ENCODE measurements around the gene MFGE8. TPM values are rescaled to one million over a fixed set of nuclear protein-coding genes. Genes with fewer than 3 reads are reported as not detected.

MFGE8 gene
- total RNA-seq, 1 experiment from 2014 or later: 35.5 TPM

DNA sequence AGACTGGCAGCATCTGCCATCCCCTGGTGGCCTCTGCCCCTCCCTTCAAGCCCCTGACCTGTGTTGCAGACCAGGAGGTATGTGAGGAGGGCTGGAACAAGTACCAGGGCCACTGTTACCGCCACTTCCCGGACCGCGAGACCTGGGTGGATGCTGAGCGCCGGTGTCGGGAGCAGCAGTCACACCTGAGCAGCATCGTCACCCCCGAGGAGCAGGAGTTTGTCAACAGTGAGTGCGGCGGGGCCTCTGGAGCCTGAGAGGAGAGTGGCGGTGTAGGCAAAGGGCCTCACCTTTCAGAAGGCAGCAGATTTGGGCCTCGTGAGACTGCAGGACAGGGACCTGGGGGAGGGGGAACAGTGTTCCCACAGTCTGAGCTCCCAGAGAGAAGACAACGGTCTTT, 41.9 kb downstream of the MFGE8 start:
- TF ChIP-seq, protein P1, sequence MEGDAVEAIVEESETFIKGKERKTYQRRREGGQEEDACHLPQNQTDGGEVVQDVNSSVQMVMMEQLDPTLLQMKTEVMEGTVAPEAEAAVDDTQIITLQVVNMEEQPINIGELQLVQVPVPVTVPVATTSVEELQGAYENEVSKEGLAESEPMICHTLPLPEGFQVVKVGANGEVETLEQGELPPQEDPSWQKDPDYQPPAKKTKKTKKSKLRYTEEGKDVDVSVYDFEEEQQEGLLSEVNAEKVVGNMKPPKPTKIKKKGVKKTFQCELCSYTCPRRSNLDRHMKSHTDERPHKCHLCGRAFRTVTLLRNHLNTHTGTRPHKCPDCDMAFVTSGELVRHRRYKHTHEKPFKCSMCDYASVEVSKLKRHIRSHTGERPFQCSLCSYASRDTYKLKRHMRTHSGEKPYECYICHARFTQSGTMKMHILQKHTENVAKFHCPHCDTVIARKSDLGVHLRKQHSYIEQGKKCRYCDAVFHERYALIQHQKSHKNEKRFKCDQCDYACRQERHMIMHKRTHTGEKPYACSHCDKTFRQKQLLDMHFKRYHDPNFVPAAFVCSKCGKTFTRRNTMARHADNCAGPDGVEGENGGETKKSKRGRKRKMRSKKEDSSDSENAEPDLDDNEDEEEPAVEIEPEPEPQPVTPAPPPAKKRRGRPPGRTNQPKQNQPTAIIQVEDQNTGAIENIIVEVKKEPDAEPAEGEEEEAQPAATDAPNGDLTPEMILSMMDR (IDR thresholded peaks at IDR 0.05; ENCODE audit: unreplicated experiment): no peak
- Mint-ChIP-seq H3K4me3 (ENCODE audit: low read depth, unreplicated experiment) (no peak overlapping the region), H3K27ac (ENCODE audit: unreplicated experiment) (no peak overlapping the region), H3K36me3 (ENCODE audit: insufficient read depth, unreplicated experiment) (peaks cover 5% of the 10 kb centered on the region), H3K9me3 (ENCODE audit: low read depth, unreplicated experiment) (no peaks in the 10 kb centered on the region), H3K27me3 (ENCODE audit: unreplicated experiment) (peaks cover 93% of the 10 kb centered on the region), H3K4me1 (ENCODE audit: low read depth, unreplicated experiment) (no peaks in the 10 kb centered on the region)
- no peak for DNase-seq
- intact Hi-C loops (cut with micrococcal nuclease; ENCODE audit: unreplicated experiment): no loop called here
- CTCF ChIA-PET: interaction anchor here (1.0 kb wide), 1 partner anchor 8 kb away, joined by 3 read pairs; no protein-coding TSS in a partner anchor
- no TSS peak for BruUV-seq (replicated peaks)

DNA sequence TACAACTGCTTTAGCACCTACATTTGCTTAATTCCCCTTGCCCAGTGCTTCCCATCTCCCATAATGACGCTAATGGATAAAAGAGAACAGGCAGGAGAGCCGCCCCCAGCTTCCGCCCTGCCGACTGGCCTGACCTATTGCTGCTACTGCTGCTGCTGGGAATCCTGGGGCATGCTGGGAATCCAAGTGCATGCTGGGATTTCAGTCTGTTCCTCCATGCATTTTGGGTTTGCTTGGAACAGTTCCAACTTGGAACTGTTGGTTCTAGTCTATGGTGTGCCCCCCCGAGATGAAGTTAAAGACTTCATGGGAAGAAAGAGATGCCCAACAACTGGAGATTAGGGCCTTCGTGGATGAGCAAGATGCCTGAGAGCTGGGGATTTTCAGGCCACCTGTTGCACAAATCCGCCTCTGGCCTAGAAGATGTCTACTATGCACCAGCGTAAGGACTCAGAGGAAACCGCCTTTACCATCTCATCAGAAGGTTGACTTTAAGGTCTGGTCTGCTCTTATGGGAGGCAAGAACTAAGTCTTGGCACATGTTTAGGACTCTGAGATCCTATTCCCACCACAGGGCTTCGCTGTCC, 46.8 kb downstream of the MFGE8 start:
- CTCF ChIA-PET: no interaction called here
- TF ChIP-seq, protein P1 (IDR thresholded peaks at IDR 0.05; ENCODE audit: unreplicated experiment): no peak
- DNase-seq: no peak
- H3K4me3 Mint-ChIP-seq (ENCODE audit: low read depth, unreplicated experiment): no peak overlapping the region
- BruUV-seq (replicated peaks): no TSS peak
- H3K4me1 Mint-ChIP-seq (ENCODE audit: low read depth, unreplicated experiment): no peaks in the 10 kb centered on the region
- no peaks in the 10 kb centered on the region for H3K9me3 Mint-ChIP-seq (ENCODE audit: low read depth, unreplicated experiment)
- peaks cover 89% of the 10 kb centered on the region for H3K27me3 Mint-ChIP-seq (ENCODE audit: unreplicated experiment)
- H3K36me3 Mint-ChIP-seq (ENCODE audit: insufficient read depth, unreplicated experiment): peaks cover 4% of the 10 kb centered on the region
- no peak overlapping the region for H3K27ac Mint-ChIP-seq (ENCODE audit: unreplicated experiment)
- intact Hi-C loops (cut with micrococcal nuclease; ENCODE audit: unreplicated experiment): no loop called here

DNA sequence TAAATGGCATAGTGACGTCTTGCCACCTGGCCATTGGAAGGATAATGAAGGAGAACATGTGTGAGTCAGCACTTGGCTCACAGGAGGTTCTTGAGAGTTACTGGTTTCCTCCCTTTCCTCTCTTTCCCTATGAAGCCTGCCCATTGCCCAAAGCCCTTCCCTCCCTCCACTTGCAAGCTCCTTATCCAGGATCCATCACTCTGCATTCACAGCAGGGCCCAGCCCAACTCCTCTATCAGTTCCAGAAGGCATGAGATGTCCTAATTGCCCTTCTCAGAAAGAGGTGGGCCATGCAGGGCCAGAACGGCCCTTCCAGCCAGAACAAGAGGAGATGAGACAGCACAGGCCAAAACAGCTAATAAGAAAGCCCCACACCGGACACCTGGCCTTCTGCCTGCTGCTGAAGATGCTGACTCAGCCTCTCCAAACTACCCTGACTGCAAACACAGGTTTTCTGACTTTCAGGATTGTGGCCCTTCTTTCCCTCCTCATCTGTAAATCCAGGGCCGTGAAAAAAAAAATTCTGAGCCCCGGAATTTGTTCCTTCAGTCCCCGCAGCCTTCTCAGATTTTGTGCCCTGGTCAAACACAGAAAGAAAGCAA, 47.6 kb downstream of the MFGE8 start:
- no TSS peak for BruUV-seq (replicated peaks)
- intact Hi-C loops (cut with micrococcal nuclease; ENCODE audit: unreplicated experiment): no loop called here
- Mint-ChIP-seq H3K27ac (ENCODE audit: unreplicated experiment) (no peak overlapping the region), H3K36me3 (ENCODE audit: insufficient read depth, unreplicated experiment) (no peaks in the 10 kb centered on the region), H3K4me1 (ENCODE audit: low read depth, unreplicated experiment) (no peaks in the 10 kb centered on the region), H3K9me3 (ENCODE audit: low read depth, unreplicated experiment) (no peaks in the 10 kb centered on the region), H3K4me3 (ENCODE audit: low read depth, unreplicated experiment) (no peak overlapping the region), H3K27me3 (ENCODE audit: unreplicated experiment) (peaks cover 89% of the 10 kb centered on the region)
- TF ChIP-seq, protein P1 (IDR thresholded peaks at IDR 0.05; ENCODE audit: unreplicated experiment): no peak
- CTCF ChIA-PET: no interaction called here
- no peak for DNase-seq

DNA sequence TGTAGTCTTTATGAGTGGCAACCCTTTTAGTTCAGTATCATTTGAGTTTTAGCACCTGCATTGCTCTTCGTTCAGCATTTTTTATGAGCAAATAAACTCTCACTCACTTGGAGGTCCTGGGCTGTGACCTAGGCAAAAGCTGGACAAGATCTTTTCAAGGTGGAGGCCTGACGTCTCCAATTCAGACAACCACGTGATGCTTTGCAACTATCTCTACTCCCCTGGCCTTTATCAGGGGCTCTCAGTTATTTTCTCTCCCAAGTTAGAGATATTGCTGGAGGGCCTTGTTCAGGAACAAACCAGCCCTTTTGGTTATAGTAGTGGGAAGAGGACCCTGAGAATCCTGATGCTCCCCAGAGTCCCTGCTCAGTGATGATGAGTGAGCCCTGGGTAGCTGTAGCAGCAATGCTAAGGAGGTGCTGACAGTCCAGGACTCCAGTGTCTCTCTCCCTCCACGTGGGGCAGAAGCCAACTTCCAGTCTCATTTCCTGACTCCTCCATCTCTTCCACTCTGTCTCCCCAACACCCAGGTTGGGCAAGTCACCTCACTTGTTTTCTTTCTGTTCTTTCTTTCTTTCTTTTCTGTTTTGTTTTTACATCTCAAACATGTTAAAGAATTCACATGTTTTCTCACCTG, 48.2 kb downstream of the MFGE8 start:
- CTCF ChIA-PET: no interaction called here
- TF ChIP-seq, protein P1 (IDR thresholded peaks at IDR 0.05; ENCODE audit: unreplicated experiment): no peak
- Mint-ChIP-seq H3K27ac (ENCODE audit: unreplicated experiment) (no peak overlapping the region), H3K27me3 (ENCODE audit: unreplicated experiment) (peaks cover 89% of the 10 kb centered on the region), H3K4me3 (ENCODE audit: low read depth, unreplicated experiment) (no peak overlapping the region), H3K36me3 (ENCODE audit: insufficient read depth, unreplicated experiment) (no peaks in the 10 kb centered on the region), H3K9me3 (ENCODE audit: low read depth, unreplicated experiment) (no peaks in the 10 kb centered on the region), H3K4me1 (ENCODE audit: low read depth, unreplicated experiment) (no peaks in the 10 kb centered on the region)
- BruUV-seq (replicated peaks): no TSS peak
- intact Hi-C loops (cut with micrococcal nuclease; ENCODE audit: unreplicated experiment): no loop called here
- DNase-seq: no peak
